GM12878 (cell line): ENCODE measurements around the gene NDRG2. TPM values are rescaled to one million over a fixed set of nuclear protein-coding genes. Genes with fewer than 3 reads are reported as not detected.

Source experiments
- ATAC-seq: fragments of 200-7000 bp; cut with Tn5 transposase; 3 replicates; pipeline ENCODE4 v1.9.1; 2020; ENCODE audit warnings: mild to moderate bottlenecking, moderate library complexity
- BruUV-seq: library from RNA; stranded (reverse); fragments of 400-500 nt; replicated peaks from 2 replicates; lab custom pipeline; 2021; lab: Mats Ljungman, UMichigan
- CTCF ChIA-PET: fragments of 300-600 bp; sonication (Branson Sonifier 250); formaldehyde crosslinking; extraction: SDS; loops from one replicate; lab custom pipeline; 2021; ENCODE audit warnings: inconsistent platforms; lab: Yijun Ruan, JAX
- POLR2A ChIA-PET: fragments of 350-600 bp; formaldehyde crosslinking; extraction: SDS; loops from one replicate; lab custom pipeline; 2021; ENCODE audit warnings: inconsistent platforms; lab: Charles Lee
- RAD21 ChIA-PET: fragments of 300-600 bp; sonication (Branson Sonifier 250); formaldehyde crosslinking; loops from one replicate; lab custom pipeline; 2023; ENCODE audit warnings: antibody characterized with exemption; ENCODE audit not compliant: unreplicated experiment; lab: Charles Lee
- SMC1A ChIA-PET: fragments of 300-600 bp; sonication (Branson Sonifier 250); formaldehyde crosslinking; loops from one replicate; lab custom pipeline; 2023; ENCODE audit not compliant: unreplicated experiment, uncharacterized antibody; lab: Charles Lee
- DNase-seq: peaks from one replicate; pipeline ENCODE4 v3.0.0-alpha.2; 2011; ENCODE audit warnings: low read depth, low spot score
- FAIRE-seq: peaks from 3 replicates; lab custom pipeline; 2011; peaks lifted over from hg19 to GRCh38; lab: Jason Lieb, UNC
- H2AFZ ChIP-seq: 2 replicates; pipeline ENCODE4 v1.6.0; 2011; ENCODE audit warnings: low read depth, low read length, control low read depth; ENCODE audit not compliant: control insufficient read depth
- H3K27ac ChIP-seq: 2 replicates; pipeline ENCODE4 v1.5.1; 2011; ENCODE audit warnings: control low read depth; ENCODE audit not compliant: control insufficient read depth, insufficient read depth
- H3K27me3 ChIP-seq, 2 experiments: replicated peaks in 1 of 2; 2 replicates each; pipeline versions ENCODE4 v1.6.0 to v1.6.1; 2011; ENCODE audit warnings: low read length in 1 of 2; ENCODE audit not compliant: control insufficient read depth in 2 of 2, insufficient read depth in 2 of 2
- H3K36me3 ChIP-seq, 2 experiments: 2 replicates each; pipeline ENCODE4 v1.5.1; 2011; ENCODE audit warnings: low read length in 1 of 2; ENCODE audit not compliant: control insufficient read depth in 2 of 2, insufficient read depth in 2 of 2
- H3K4me1 ChIP-seq: 2 replicates; pipeline ENCODE4 v1.6.1; 2011; ENCODE audit warnings: mild to moderate bottlenecking, low read length, moderate library complexity, mixed read lengths; ENCODE audit not compliant: control insufficient read depth, insufficient read depth
- H3K4me2 ChIP-seq: 2 replicates; pipeline ENCODE4 v1.6.0; 2011; ENCODE audit warnings: control low read depth; ENCODE audit not compliant: control insufficient read depth, insufficient read depth
- H3K4me3 ChIP-seq: fragments of 200-600 bp; sonication (generic); 2 replicates; pipeline ENCODE4 v1.5.1; 2016
- H3K79me2 ChIP-seq: 2 replicates; pipeline ENCODE4 v1.6.0; 2011; ENCODE audit warnings: low read length; ENCODE audit not compliant: control insufficient read depth, insufficient read depth
- H3K9ac ChIP-seq: 2 replicates; pipeline ENCODE4 v1.8.0; 2011; ENCODE audit warnings: low read length, control low read depth, mixed read lengths; ENCODE audit not compliant: control insufficient read depth, insufficient read depth
- H3K9me3 ChIP-seq: replicated peaks from 3 replicates; pipeline ENCODE4 v1.5.1; 2011; ENCODE audit warnings: mild to moderate bottlenecking, low read length; ENCODE audit not compliant: control insufficient read depth, insufficient read depth
- H4K20me1 ChIP-seq: 2 replicates; pipeline ENCODE4 v1.6.0; 2011; ENCODE audit not compliant: control insufficient read depth, insufficient read depth
- BMI1 ChIP-seq: fragments of 450-650 bp; IDR thresholded peaks from 2 replicates; pipeline ENCODE4 v1.6.1; 2016; ENCODE audit warnings: mild to moderate bottlenecking, moderate library complexity, borderline replicate concordance
- CHD1 ChIP-seq: IDR thresholded peaks from 2 replicates; pipeline ENCODE4 v1.6.1; 2012; ENCODE audit warnings: low read depth, low read length, improper control_type of control experiment
- LARP7 ChIP-seq: fragments of 450-650 bp; IDR thresholded peaks from 2 replicates; pipeline ENCODE4 v1.6.1; 2017; ENCODE audit warnings: mild to moderate bottlenecking
- MEF2B ChIP-seq: fragments of 450-650 bp; IDR thresholded peaks from 2 replicates; pipeline ENCODE4 v1.6.1; 2018; ENCODE audit warnings: mild to moderate bottlenecking, moderate library complexity; ENCODE audit not compliant: partially characterized antibody, poor library complexity, severe bottlenecking
- NBN ChIP-seq: fragments of 450-650 bp; IDR thresholded peaks from 2 replicates; pipeline ENCODE4 v1.6.1; 2016
- NR2C1 ChIP-seq: fragments of 450-650 bp; IDR thresholded peaks from 2 replicates; pipeline ENCODE4 v1.6.1; 2017; ENCODE audit warnings: antibody characterized with exemption, mild to moderate bottlenecking, moderate library complexity
- SREBF1 ChIP-seq: IDR thresholded peaks from 2 replicates; pipeline ENCODE4 v1.6.1; 2012; ENCODE audit warnings: mild to moderate bottlenecking, low read length
- STAT1 ChIP-seq: fragments of 450-650 bp; conservative IDR thresholded peaks from 2 replicates; pipeline ENCODE4 v1.6.1; 2014; ENCODE audit warnings: antibody characterized with exemption, mild to moderate bottlenecking
- WGBS: methylation state at CpG from one replicate; pipeline ENCODE4 v1.1.6; 2016; ENCODE audit warnings: low lambda C conversion rate; ENCODE audit not compliant: insufficient replicate concordance, insufficient coverage; ENCODE audit errors: missing lambda C conversion rate; 5-methylcytosine and 5-hydroxymethylcytosine counted together
- in situ Hi-C: fragments of 300-500 bp; cut with MboI; formaldehyde crosslinking; loops from 9 replicates; pipeline ENCODE4 v1.14.3; 2018; ENCODE audit warnings: mixed read lengths
- intact Hi-C: fragments of 100-400 bp; cut with micrococcal nuclease; formaldehyde crosslinking; loops from one replicate; pipeline ENCODE4 v1.14.2; 2022; ENCODE audit not compliant: unreplicated experiment
- polyA plus RNA-seq, 11 experiments: library from polyadenylated mRNA; depleted of rRNA in 4 of 11; unstranded in 6 of 11; stranded (reverse) in 5 of 11; fragments of >200 nt; fragmentation: Nextera tagmentation in 4 of 11; fragmentation: Illumina TruSeq in 1 of 11; extraction: Ambion mirVana in 4 of 11; extraction: Trizol in 1 of 11; gene quantifications; 1 replicate in 1 of 11; 2 replicates in 10 of 11; pipeline versions ENCODE4 v1.2.1 to v1.2.3, GENCODE V29; 2011 to 2016; ENCODE audit warnings: inconsistent platforms in 2 of 11, missing spikeins in 2 of 11, low read depth in 1 of 11
- total RNA-seq, 4 experiments: library from RNA; depleted of rRNA in 3 of 4; stranded (reverse); fragments of >200 nt in 3 of 4; fragmentation: Illumina TruSeq in 1 of 4; extraction: Trizol in 1 of 4; gene quantifications; 2 replicates each; pipeline versions ENCODE4 v1.2.1 to v1.2.3, GENCODE V29; 2013 to 2021
- TF ChIP-seq, protein P1 (sequence below): fragments of 450-650 bp; formaldehyde crosslinking; IDR thresholded peaks from 2 replicates; pipeline ENCODE4 v1.4.0; 2020; ENCODE audit warnings: mild to moderate bottlenecking, moderate library complexity

NDRG2 gene
- total and polyA plus RNA-seq, 10 of the 15 experiments (the other 5 are each of a cell fraction or from before 2014, with no cell fraction given): 0.15 to 0.49 TPM; not detected in 8

DNA sequence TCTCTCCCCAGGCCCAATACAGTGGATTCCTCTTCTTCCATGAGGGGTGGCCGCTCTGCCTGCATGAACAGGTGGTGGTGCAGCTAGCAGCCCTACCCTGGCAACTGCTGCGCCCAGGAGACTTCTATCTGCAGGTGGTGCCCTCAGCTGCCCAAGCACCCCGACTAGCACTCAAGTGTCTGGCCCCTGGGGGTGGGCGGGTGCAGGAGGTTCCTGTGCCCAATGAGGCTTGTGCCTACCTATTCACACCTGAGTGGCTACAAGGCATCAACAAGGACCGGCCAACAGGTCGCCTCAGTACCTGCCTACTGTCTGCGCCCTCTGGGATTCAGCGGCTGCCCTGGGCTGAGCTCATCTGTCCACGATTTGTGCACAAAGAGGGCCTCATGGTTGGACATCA lies 49.1 kb upstream of the NDRG2 start (continued):
- TF ChIP-seq, protein P1, sequence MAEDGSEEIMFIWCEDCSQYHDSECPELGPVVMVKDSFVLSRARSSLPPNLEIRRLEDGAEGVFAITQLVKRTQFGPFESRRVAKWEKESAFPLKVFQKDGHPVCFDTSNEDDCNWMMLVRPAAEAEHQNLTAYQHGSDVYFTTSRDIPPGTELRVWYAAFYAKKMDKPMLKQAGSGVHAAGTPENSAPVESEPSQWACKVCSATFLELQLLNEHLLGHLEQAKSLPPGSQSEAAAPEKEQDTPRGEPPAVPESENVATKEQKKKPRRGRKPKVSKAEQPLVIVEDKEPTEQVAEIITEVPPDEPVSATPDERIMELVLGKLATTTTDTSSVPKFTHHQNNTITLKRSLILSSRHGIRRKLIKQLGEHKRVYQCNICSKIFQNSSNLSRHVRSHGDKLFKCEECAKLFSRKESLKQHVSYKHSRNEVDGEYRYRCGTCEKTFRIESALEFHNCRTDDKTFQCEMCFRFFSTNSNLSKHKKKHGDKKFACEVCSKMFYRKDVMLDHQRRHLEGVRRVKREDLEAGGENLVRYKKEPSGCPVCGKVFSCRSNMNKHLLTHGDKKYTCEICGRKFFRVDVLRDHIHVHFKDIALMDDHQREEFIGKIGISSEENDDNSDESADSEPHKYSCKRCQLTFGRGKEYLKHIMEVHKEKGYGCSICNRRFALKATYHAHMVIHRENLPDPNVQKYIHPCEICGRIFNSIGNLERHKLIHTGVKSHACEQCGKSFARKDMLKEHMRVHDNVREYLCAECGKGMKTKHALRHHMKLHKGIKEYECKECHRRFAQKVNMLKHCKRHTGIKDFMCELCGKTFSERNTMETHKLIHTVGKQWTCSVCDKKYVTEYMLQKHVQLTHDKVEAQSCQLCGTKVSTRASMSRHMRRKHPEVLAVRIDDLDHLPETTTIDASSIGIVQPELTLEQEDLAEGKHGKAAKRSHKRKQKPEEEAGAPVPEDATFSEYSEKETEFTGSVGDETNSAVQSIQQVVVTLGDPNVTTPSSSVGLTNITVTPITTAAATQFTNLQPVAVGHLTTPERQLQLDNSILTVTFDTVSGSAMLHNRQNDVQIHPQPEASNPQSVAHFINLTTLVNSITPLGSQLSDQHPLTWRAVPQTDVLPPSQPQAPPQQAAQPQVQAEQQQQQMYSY (CRISPR knock-in tag): no peak

DNA sequence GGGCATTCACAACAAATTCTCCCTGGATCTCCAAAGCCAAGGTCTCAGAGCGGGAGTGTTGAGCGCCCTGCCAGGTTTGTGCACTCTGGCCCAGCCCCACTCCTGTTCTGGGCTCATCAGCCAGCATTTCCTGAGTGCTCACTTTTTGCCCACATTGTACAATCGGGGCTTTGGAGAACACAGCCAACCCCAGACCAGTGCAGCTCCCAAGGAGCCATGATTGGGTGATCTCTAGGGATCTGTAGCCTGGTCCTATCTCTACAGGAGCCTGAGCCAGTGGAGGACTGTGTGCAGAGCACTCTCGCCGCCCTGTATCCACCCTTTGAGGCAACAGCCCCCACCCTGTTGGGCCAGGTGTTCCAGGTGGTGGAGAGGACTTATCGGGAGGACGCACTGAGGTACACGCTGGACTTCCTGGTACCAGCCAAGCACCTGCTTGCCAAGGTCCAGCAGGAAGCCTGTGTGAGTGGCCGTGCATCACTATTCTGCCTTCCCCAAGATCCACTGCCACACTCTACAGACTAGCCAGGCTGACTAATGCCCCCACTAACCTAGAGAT lies 48.0 kb upstream of the NDRG2 start:
- in situ Hi-C loops (no loop called here), intact Hi-C loops (no loop called here)
- Histone ChIP-seq H3K9ac (no peak overlapping the region), H3K4me2 (no peak overlapping the region), H3K4me3 (no peak overlapping the region), H3K27me3 (peaks cover 9 to 20% of the 10 kb centered on the region in 2 experiments), H3K27ac (no peak overlapping the region), H3K4me1 (peaks cover 29% of the 10 kb centered on the region), H2AFZ (no peak overlapping the region), H3K36me3 (no peaks in the 10 kb centered on the region), H3K79me2 (no peaks in the 10 kb centered on the region), H4K20me1 (no peaks in the 10 kb centered on the region), H3K9me3 (no peaks in the 10 kb centered on the region)
- ChIA-PET CTCF (interaction anchor here (0.8 to 5.6 kb wide), 5 partner anchors 19 to 65 kb away, joined by 3 to 100 read pairs (median 10); partner anchors contain the start of gene TMEM253), RAD21 (interaction anchor here (2.5 to 3.0 kb wide), 2 partner anchors 23 to 31 kb away, joined by 13 to 42 read pairs; no protein-coding TSS in a partner anchor), SMC1A (interaction anchor here (0.9 to 3.1 kb wide), 3 partner anchors 11 to 31 kb away, joined by 3 to 30 read pairs (median 9); no protein-coding TSS in a partner anchor), POLR2A (no interaction called here)
- no peak for TF ChIP-seq NR2C1
- no peak for TF ChIP-seq CHD1
- TF ChIP-seq NBN: no peak
- TF ChIP-seq SREBF1: no peak
- no peak for TF ChIP-seq BMI1
- TF ChIP-seq LARP7: no peak
- TF ChIP-seq MEF2B: no peak
- TF ChIP-seq, protein P1 (CRISPR knock-in tag): no peak
- no peak for TF ChIP-seq STAT1
- DNase-seq: no peak
- FAIRE-seq: no peak
- BruUV-seq: no TSS peak
- ATAC-seq: no peak
- WGBS: 80% methylated on average over 9 of the region's 9 CpGs
